ENCODE measurements around the gene MED14. TPM values are rescaled to one million over a fixed set of nuclear protein-coding genes. Genes with fewer than 3 reads are reported as not detected.
A peak's percentile ranks its signal among the peaks of the same experiment; 100 is the strongest.
"Not testable (repeated sequence)": the region's sequence is repeated elsewhere in the genome, so short reads cannot be mapped to it uniquely, and the experiment has no call there.

MED14 gene
- total RNA-seq, 2 donors from 2014 or later, result 23.7 to 28.3 TPM

DNA sequence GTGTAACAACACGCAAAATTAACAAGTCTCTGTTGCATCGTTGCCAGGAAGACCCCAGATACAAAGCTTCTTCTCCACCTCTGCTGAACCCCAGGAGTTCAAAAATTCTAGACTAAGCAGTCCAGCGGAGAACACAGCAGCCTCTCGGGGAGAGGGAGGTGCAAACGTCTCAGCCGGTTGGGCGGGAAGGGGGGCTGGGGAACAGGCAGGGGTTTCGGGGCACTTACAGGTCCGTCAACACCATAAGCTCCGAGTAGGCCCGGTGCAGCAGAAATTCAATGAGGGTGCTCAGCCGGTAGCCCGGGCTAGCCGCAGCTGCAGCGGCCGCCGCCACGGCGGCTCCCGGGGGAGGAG lies 394 bp downstream of the MED14 start:
- intact Hi-C loops (cut with DNase I), result loop anchor here in 1 of 2 donors (5.0 kb wide), 1 partner anchor 73 kb away; no protein-coding TSS in a partner anchor
- DNase-seq (peak; percentile 30), ATAC-seq (peak; percentile 29 to 34)

DNA sequence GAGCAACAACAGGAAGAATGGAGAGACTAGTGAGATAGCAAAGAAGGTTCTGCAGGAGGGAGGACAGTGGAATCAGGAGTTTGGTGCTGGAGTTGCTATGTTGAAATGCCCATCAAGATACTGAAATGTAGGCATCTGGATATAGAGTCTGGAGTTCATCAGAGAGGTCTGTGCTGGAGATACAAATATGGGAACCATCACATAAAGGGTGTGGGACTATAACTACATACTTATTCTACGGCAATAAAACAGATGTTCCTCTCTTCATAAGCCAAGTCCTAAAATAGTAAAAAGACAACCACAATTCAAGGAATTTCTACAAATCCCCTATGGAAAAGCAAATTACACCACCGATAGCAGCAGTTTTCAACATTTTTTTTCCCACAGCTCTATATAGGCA lies 1.6 kb downstream of the MED14 start:
- intact Hi-C loops (cut with DNase I), result loop anchor here in 1 of 2 donors (5.0 kb wide), 1 partner anchor 71 kb away; no protein-coding TSS in a partner anchor
- DNase-seq (no peak), ATAC-seq (no peak)

DNA sequence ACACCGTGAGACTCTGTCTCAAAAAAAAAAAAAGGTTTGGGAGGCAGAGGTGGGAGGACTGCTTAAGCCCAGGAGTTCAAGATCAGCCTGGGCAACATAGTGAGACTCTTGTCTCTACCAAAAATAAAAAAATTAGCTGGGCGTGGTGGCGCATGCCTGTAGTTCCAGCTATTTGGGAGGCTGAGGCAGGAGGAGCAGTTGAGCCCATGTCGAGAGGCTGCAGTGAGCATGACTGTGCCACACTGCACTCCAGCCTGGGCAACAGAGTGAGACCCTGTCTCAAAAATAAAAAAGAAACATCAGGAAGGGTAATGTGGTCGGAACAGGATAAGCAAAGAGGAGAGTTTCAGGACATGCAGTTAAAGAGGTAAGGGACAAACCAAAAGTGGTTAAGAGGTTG lies 2.8 kb downstream of the MED14 start:
- not testable (repeated sequence) for ATAC-seq, DNase-seq
- intact Hi-C loops (cut with DNase I), result loop anchor here in 1 of 2 donors (5.0 kb wide), 1 partner anchor 70 kb away; no protein-coding TSS in a partner anchor

DNA sequence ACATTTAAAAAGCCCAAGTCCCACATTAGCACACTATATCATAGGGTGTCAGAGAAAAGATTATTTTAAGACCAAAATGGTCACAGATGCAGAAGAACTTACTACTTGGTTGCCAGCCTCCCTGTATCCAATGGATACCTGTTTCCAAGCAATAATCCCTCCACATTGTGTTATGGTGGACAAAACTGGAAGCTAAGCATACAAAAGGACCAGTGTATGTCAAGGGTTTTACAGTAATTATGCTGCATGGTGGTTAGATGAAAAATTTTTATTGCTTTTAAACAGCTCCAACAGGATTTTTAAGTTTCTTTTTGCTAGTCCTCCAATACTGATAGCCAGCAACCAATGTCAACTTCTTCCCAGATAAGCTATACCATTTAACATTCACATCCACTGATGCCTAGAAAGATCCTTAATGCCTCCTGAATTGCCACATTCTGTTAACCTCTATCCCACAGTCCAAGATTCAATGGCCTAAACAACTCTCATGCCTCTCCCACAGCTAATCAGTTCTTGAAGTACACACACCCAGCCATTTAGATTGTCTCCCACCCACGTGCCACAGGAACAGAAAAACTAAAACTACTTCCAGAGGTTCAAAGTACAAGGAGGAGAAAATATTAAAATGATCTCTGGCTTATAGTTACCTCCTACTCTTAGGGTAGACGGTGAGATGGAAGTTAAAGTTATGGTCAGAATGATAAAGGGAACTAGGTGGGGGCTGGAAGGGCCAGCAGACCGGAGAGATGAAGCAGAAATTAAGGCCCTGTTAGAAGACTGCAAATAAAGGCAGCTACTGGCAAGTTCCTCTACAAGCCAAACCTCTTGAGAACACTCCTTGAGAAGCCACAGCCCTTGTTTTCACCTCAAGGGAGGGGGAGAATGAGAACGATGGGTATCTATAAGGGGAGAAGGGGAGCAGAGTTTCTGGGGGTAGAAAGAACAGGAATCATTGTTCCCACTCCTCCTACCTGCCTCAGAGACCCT lies 5.5 kb downstream of the MED14 start:
- intact Hi-C loops (cut with DNase I), result loop anchor here in 1 of 2 donors (5.0 kb wide), 1 partner anchor 68 kb away; no protein-coding TSS in a partner anchor
- ATAC-seq, result no peak

DNA sequence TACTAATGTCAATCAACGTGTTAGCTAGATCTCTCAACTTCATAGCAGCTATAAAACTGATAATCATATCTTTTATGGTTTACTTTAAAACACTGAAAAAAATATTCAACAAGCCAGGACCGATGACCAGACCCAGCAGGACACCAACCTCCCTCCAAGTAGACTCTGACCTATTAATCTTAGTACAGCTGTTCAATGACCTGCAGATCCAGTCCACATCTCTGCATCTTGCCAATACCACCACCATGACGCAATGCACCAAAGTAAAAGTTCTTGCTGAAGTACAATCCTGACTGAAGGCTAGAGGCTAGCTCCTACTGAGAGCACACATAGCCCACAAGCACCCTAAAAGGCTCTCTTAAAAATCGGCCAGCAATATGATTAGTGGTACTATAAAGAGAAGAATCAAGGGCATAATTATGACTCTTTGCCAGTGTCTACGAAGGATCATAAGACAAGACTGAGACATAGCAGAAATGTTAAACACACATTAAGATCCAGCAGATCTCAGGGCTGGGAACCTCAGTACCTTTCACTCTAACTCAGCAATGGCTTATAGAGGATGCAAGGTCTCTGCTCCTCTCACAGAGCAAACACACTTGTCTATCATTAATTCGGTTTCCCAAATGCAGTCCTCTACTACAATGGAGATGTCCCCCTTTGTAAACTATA lies 7.6 kb downstream of the MED14 start:
- DNase-seq, result no peak
- ATAC-seq, result no peak
- intact Hi-C loops (cut with DNase I), result no loop called here

More for the DNA sequence above, 5.5 kb downstream of the MED14 start:
- DNase-seq, result no peak

DNA sequence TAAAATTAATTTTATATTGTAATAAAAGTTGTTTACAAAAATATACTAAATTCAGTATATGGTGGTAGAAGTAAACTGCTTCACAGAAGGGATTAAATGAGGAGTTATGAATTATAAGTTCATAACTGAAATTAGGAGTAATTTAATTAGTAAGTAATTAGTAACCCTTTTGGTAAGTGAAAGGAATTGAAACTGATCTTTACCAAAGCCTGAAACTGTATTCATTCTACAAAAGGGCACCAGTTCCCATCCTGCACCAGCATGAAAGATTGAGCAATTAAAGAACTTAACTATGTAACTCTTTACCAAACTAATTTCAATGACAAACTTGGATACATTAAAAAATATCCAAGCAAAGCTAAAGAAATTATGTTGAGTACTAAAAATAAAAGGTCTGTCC lies 8.2 kb downstream of the MED14 start:
- ATAC-seq, result no peak
- DNase-seq, result no peak
- intact Hi-C loops (cut with DNase I), result no loop called here

DNA sequence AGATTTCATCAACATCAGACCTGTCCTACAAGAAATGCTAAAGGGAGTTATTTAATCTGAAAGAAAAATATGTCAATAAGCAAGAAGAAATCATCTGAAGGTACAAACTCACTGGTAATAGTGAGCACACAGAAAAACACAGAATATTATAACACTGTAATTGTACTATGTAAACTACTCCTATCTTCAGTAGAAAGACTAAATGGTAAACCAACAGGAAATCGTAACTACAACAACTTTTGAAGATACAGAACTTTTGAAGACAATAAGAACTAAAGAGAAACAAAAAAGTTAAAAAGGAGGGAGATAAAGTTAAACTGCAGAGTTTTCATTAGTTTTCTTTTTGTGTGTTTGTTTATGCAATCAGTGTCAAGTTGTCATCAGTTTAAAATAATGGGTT lies 12.4 kb downstream of the MED14 start:
- DNase-seq, result no peak
- no peak for ATAC-seq
- intact Hi-C loops (cut with DNase I), result no loop called here

DNA sequence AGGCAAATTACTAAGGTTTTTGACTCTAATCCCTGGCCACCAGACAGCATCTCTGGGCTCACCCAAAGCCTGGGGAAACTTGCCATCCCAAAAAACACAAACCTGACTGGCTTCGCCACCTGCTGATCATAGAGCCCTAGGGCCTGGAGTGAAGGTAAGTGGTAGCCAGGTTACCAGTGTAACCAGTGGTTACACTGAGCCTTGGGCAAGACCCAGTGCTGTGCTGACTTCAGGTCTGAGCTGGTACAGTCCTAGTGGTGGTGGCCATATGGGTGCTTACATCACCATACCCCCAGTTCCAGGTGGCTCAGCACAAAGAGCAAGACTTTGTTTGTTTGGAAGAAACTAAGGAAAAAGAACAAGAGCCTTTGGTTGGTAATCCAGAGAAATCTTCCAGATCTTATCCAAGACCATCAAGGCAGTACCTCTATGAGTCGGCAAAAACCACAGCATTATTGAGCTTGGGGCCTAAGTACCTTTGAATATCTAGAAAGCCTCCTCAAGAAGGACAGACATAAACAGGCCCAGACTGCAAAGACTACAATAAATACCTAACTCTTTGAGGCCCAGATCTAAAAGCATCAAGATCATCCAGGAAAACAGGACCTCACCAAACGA lies 13.7 kb downstream of the MED14 start:
- ATAC-seq, result no peak
- no peak for DNase-seq
- intact Hi-C loops (cut with DNase I), result no loop called here

DNA sequence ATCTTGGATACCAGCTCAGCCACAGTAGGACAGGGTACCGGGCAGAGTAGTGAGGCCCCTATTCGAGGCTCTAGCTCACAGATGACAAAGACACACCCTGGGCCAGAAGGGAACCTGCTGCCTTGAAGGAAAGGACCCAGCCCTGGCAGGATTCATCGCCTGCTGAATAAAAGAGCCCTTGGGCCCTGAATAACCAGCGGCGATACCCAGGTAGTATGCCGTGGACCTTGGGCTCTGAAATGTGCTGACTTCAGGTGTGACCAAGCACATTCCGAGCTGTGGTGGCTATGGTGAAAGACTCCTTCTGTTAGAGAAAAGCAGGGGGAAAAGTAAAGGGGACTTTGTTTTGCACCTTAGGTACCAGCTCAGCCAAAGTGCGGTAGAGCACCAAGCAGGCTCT lies 14.6 kb downstream of the MED14 start:
- no peak for ATAC-seq
- intact Hi-C loops (cut with DNase I), result no loop called here
- no peak for DNase-seq

DNA sequence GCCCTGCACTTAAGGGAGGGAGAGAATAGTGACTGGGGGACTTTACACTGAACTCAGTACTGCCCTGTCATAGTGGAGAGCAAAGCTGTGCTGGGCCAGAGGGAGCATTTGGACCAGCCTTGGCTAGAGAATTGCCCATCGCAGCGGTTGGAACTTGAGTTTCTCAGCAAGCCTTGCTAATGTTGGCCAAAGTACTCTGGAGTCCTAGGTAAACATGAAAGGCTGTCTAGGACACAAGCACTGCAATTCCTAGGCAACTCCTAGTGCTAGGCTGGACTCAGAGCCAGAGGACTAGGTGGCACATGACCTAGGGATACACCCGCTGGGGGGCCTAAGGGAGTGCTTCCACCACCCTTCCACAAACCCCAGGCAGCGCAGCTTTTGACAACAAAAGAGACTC lies 15.0 kb downstream of the MED14 start:
- intact Hi-C loops (cut with DNase I), result no loop called here
- no peak for DNase-seq
- ATAC-seq, result no peak

DNA sequence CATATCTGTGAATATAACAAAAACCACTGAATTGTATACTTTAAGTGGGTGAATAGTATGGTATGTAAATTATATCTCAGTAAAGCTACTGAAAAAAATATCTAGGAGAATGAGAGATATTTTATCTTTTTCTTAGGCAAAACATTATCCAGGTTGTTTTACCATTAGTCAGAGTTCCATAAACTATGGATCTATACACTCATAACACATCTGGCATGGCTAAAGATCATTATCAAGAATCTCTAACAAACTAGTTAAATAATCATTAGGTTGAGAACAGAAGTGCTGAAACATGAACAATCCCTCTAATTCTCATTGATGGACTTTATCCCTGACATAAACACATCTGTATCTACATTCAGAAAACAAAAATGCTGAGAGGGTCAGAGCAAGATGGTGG lies 15.6 kb downstream of the MED14 start:
- intact Hi-C loops (cut with DNase I), result no loop called here
- ATAC-seq, result no peak
- DNase-seq, result no peak

DNA sequence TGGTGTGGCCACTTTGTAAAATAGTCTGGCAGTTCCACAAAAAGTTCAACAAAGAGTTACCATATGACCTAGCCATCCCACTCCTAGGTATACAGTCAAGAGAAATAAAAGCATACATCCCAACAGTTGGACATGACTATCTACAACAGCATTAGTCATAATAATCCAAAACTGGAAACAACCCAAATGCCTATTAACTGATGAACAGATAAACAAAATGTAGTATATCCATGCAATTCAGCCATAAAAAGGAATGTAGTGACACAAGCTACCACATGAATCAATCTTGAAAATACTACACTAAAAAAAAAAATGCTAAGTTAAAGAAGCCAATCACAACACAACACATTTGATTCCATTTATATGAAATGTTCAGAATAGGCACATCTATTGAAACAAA lies 16.1 kb downstream of the MED14 start:
- intact Hi-C loops (cut with DNase I), result no loop called here
- no peak for DNase-seq
- ATAC-seq, result no peak

DNA sequence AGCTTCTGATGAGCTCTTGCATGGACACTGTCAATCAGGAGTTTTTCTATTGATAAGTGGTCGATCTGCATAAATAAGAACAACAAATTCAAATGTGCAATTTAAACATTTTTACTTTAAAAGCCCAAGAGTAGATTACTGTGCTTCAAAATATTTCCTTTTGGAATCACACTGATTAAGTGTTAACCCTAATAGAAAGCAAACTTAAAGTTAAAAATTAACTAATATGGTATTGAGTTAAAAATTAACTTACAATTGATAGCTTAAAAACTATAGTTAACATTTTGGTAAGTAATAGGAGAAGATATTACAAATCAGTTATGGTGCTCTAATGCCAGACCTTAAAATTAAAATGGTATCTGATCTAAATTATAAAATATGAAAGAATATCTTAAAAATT lies 25.9 kb downstream of the MED14 start:
- intact Hi-C loops (cut with DNase I), result no loop called here
- DNase-seq (no peak), ATAC-seq (no peak)

DNA sequence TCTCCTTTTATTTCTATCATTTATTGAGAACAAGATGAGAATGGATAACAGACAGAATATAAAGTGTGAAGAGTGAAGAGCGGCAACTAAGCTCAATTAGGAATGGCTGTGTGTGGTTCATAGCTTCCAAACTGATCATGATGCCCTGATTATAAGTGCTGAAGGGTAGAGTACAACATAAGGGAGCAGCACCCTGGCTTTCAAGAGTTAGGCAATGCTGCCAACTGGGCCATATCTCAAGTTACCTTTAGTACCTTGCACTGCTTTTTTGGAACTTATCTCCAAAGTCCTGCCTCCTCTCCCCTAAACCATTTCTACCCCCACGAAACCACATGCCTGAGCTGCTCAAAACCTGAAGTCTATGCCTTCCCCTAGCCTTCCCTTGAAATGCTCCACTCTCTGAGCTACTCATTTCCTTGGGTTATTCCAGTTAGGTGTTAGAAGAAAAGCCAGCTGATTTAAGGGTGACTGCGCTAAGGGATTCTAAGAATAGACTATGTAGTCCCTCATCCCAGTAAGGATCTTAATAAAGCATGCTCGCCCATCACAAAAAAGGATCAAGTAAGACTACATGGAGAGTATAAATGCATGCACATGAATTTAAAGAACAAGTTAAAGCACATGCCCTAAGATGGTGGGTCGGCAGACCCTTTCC lies 29.6 kb downstream of the MED14 start:
- DNase-seq, result no peak
- intact Hi-C loops (cut with DNase I), result no loop called here
- no peak for ATAC-seq

DNA sequence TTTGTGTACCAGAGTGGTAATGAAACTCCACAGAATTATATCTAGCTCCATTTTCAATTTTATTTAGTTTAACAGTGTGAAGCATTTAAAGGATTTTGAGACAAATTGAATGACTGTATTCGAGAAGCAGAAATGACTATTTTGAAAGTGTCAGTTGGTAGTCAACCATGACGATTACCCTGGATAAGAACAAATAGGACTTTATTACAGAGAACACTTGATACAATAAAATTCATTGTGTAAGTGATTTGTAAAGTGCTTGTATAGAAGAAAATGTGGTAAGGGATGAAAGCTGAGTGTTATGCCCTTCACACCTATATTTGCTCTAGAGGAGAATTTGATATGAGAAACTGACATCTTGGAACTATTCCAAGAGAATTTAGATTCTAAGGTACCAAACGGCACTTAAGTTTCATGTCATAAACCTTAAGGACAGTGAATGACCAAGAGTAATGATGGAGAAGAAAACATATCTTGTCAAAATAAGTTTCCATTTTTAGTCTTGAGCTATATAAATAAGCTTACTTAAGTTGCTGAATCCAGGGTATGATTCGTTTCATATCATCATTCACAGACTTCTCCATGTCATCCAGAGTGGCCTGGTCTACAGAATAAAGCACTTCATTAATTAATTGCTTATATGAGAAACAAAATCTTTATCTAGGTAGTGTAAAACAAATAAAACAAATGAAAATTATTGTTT lies 34.6 kb downstream of the MED14 start:
- intact Hi-C loops (cut with DNase I), result no loop called here
- ATAC-seq (no peak), DNase-seq (no peak)

DNA sequence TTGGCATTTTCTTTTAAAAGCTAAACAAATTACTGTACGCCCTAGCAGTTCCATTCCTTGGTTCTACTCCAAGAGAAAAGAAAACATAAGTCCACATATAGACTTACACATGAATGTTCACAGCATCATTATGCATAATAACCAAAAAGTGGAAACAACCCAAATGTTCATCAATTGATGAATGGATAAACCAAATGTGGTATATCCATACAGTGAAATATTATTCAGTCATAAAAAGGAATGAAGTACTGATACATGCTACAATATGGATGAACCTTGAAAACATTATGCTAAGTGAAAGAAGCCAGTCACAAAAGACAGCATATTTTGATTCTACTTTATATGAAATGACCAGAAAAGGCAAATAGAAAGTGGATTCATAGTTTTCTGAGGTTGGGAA lies 36.5 kb downstream of the MED14 start:
- no peak for DNase-seq
- intact Hi-C loops (cut with DNase I), result no loop called here
- ATAC-seq, result no peak

DNA sequence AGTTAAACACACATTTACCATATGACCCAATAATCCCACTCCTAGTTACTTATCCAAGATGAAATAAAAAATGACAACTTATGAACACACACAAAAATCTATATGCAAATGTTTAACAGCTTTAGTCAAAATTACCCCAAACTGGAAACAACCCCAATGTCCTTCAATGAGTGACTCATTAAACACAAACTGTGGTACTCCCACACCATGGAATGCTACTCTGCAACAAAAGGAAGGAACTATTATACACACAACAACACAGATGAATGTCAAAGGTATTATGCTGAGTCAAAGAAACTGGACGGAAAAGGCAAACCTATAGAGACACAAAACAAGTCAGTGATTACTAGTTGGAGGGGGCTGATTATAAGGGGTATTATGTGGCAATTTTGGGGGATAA lies 40.5 kb downstream of the MED14 start:
- no peak for ATAC-seq
- intact Hi-C loops (cut with DNase I), result no loop called here
- no peak for DNase-seq

DNA sequence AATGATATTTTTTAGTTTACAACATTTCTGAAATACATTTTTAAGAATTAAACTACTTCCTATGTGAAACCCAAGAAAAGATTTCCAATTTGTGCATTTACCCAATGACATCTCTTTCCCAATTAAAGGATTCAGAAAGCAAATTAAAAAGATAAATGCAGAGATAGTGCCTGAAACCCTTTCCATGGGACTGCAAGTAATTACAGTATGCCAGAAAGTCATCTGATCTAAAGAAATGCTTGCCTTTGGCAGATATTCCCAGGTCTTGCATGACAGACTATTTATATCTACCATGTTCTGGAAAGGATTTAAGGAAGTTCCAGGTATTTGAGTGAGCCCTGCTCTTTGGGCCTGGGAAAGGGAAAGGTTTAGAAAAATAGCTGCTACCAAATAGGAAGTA lies 46.4 kb downstream of the MED14 start:
- DNase-seq (no peak), ATAC-seq (no peak)
- intact Hi-C loops (cut with DNase I), result no loop called here

DNA sequence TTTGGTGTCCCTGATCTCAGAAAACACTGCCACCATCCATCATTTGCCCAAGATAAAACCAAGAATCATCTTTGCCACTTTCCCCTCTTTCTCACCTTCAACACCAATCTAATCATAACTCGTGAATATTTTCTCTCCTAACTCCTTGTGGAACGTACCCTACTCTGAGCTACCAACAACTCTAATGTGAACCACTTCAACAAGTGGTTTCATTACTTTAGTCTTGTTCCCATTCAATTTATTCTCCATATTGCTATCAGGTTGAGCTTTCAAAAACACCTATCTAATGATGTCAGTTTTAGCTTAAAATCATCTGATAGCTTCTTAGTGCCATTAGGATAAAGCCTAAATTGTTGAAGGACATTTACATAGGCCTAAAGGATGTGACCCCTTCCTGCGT lies 48.2 kb downstream of the MED14 start:
- DNase-seq (no peak), ATAC-seq (no peak)
- intact Hi-C loops (cut with DNase I), result no loop called here
